DOHH2 (cell line): Measurements from ENCODE around the gene NUDC.

Source experiments
- EZH2phosphoT487 ChIP-seq: fragments of 200-600 bp; sonication (generic); IDR thresholded peaks from 2 replicates; pipeline ENCODE4 v1.6.1; 2017; ENCODE audit warnings: borderline replicate concordance, mild to moderate bottlenecking, antibody characterized with exemption, low read length, moderate library complexity, mixed read lengths
- TF ChIP-seq, protein P1 (sequence below): fragments of 200-600 bp; sonication (generic); IDR thresholded peaks from one replicate; pipeline ENCODE4 v1.5.1; 2014; ENCODE audit warnings: antibody characterized with exemption, mild to moderate bottlenecking, low read depth, low read length; ENCODE audit not compliant: poor library complexity, severe bottlenecking

DNA sequence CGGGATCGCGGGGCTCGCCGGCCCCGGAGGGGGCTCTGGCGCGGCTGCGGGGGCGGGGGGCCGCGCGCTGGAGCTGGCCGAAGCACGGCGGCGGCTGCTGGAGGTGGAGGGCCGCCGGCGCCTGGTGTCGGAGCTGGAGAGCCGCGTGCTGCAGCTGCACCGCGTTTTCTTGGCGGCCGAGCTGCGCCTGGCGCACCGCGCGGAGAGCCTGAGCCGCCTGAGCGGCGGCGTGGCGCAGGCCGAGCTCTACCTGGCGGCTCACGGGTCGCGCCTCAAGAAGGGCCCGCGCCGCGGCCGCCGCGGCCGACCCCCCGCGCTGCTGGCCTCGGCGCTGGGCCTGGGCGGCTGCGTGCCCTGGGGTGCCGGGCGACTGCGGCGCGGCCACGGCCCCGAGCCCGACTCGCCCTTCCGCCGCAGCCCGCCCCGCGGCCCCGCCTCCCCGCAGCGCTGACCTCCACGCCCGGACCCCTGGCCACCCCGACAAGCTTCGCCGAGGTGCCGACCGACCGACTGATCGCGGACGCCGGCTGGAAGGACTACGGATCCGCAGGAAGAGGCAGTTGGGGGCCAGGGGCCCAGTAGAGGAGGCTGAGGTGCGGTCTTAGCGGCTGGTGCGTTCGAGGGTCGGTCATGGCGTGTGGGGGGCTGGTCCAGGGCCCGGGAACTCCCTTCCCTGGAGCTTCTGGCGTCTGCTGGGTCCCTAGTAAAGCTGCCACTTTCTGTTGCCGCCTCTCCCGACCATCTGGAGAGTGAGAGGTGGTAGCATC is 72.7 kb downstream of the NUDC start:
- TF ChIP-seq, protein P1, sequence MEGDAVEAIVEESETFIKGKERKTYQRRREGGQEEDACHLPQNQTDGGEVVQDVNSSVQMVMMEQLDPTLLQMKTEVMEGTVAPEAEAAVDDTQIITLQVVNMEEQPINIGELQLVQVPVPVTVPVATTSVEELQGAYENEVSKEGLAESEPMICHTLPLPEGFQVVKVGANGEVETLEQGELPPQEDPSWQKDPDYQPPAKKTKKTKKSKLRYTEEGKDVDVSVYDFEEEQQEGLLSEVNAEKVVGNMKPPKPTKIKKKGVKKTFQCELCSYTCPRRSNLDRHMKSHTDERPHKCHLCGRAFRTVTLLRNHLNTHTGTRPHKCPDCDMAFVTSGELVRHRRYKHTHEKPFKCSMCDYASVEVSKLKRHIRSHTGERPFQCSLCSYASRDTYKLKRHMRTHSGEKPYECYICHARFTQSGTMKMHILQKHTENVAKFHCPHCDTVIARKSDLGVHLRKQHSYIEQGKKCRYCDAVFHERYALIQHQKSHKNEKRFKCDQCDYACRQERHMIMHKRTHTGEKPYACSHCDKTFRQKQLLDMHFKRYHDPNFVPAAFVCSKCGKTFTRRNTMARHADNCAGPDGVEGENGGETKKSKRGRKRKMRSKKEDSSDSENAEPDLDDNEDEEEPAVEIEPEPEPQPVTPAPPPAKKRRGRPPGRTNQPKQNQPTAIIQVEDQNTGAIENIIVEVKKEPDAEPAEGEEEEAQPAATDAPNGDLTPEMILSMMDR, result no peak
- no peak; the same call in 1 of the 2 replicates for TF ChIP-seq EZH2phosphoT487
